ENCODE measurements around the gene PTCH1. TPM values are rescaled to one million over a fixed set of nuclear protein-coding genes. Genes with fewer than 3 reads are reported as not detected.
A peak's percentile ranks its signal among the peaks of the same experiment; 100 is the strongest.

The PTCH1 gene
- total and polyA plus RNA-seq, 2 donors (not counting 1 experiment from before 2014, with no cell fraction given) = 3.5 to 13.8 TPM

DNA sequence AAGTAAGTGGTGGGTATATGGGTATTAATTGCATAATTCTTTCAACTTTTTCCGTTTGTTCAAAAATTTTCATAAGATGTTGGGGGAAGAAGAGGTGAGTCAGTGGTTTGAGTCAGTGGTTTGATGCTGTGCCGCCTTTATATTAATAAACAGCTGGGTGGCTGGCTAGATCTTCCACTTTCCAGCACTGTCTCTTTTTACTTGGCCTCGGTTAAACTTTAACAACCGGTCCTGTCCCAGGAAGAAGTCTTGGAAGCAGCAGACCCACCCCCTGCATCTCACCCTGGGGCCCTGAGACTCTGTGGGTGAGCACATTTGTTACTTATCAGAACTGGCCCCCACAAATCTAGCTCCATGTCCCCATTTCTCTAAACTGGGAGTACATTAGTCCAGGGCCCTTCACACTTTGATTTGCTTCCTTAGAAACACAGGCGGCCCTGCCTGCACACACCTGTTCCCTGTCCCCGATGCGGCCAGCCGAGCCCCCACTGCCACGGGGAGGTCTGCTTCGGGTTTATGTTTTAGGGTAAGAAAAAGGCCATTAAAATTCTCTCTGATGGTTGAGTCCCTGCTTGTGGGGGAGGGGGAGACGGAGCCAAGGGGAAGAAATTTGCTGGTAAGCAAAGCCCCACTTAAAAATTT, 90.7 kb downstream of the PTCH1 start:
- ChIA-PET POLR2A (no interaction called here), CTCF (no interaction called here)
- Mint-ChIP-seq H3K27me3 (peaks cover 56% of the 10 kb centered on the region), H3K9me3 (ENCODE audit: insufficient read depth) (peaks cover 17% of the 10 kb centered on the region), H3K4me1 (peaks cover 11% of the 10 kb centered on the region), H3K27ac (no peak overlapping the region), H3K4me3 (peak overlapping the region; percentile 53)
- H3K9me3 ChIP-seq (ENCODE audit: control extremely low read depth in 1 of 3, control insufficient read depth in 2 of 3, insufficient read depth in 1 of 3, low read length in 2 of 3) = peaks cover 10 to 36% (median 28%) of the 10 kb centered on the region in 3 donors
- TF ChIP-seq, protein P1, sequence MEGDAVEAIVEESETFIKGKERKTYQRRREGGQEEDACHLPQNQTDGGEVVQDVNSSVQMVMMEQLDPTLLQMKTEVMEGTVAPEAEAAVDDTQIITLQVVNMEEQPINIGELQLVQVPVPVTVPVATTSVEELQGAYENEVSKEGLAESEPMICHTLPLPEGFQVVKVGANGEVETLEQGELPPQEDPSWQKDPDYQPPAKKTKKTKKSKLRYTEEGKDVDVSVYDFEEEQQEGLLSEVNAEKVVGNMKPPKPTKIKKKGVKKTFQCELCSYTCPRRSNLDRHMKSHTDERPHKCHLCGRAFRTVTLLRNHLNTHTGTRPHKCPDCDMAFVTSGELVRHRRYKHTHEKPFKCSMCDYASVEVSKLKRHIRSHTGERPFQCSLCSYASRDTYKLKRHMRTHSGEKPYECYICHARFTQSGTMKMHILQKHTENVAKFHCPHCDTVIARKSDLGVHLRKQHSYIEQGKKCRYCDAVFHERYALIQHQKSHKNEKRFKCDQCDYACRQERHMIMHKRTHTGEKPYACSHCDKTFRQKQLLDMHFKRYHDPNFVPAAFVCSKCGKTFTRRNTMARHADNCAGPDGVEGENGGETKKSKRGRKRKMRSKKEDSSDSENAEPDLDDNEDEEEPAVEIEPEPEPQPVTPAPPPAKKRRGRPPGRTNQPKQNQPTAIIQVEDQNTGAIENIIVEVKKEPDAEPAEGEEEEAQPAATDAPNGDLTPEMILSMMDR (IDR thresholded peaks at IDR 0.05) = no peak
- no peak for TF ChIP-seq EZH2 (IDR thresholded peaks at IDR 0.05; ENCODE audit: borderline replicate concordance, insufficient read depth, low read depth, low read length, poor library complexity, severe bottlenecking)
- WGBS (ENCODE audit: insufficient coverage) = 36% methylated on average over 5 of the region's 11 CpGs
- no peak overlapping the region for H3K27ac ChIP-seq (ENCODE audit: low read length in 2 of 2)
- no peaks in the 10 kb centered on the region for H4K20me1 ChIP-seq (ENCODE audit: control insufficient read depth, insufficient read depth, low read length, poor library complexity, severe bottlenecking)
- DNase-seq (no peak), ATAC-seq (ENCODE audit: low read depth) (no peak)
- H3K36me3 ChIP-seq (replicated peaks in 1 of 2; ENCODE audit: control extremely low read depth in 1 of 2, control insufficient read depth in 1 of 2, extremely low read depth in 1 of 2, insufficient read depth in 2 of 2, low read length in 1 of 2) = no peaks in the 10 kb centered on the region
- H3K27me3 ChIP-seq (replicated peaks in 1 of 4; ENCODE audit: control extremely low read depth in 1 of 4, control insufficient read depth in 3 of 4, insufficient read depth in 4 of 4, low read length in 3 of 4) = peaks cover 0 to 41% (median 16%) of the 10 kb centered on the region in 4 experiments
- H3K4me3 ChIP-seq (ENCODE audit: control extremely low read depth in 1 of 5, extremely low read depth in 1 of 5, insufficient read depth in 1 of 5, low read depth in 2 of 5, low read length in 4 of 5) = peak overlapping the region in 3 of 5 experiments; percentile 30 to 36 (median 31)
- no peaks in the 10 kb centered on the region for H3K79me2 ChIP-seq (ENCODE audit: control insufficient read depth, insufficient read depth, low read length)
- H3K4me2 ChIP-seq (replicated peaks; ENCODE audit: low read depth, low read length, poor library complexity, severe bottlenecking) = peak overlapping the region; percentile 72
- H3K9ac ChIP-seq (ENCODE audit: low read length) = peak overlapping the region; percentile 39
- H2AFZ ChIP-seq (ENCODE audit: insufficient read depth, low read depth, low read length, poor library complexity, severe bottlenecking) = peak overlapping the region; percentile 65
- intact Hi-C loops (cut with micrococcal nuclease) = no loop called here
- peaks cover 9% of the 10 kb centered on the region in 2 donors for H3K4me1 ChIP-seq (ENCODE audit: control insufficient read depth in 2 of 2, insufficient read depth in 2 of 2, low read length in 2 of 2)

DNA sequence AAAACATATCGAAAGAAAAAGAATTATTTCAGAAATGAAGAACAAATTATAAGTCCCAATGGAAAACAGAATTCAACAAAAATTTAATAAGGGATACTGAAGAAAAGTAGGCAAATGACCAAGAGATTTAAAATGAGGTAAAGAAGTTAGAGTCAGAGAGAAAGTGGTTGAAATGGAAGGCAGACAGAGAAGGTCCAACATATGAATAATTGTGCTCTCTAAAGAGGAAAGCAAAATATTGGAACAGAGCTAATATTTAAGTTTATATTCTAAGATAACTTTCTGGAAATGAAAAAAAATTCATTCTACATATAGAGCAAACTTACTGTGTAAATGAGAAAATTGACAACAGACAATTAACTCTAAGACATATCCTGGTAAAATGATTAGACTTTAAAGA, 94.1 kb downstream of the PTCH1 start:
- no peak overlapping the region for H2AFZ ChIP-seq (ENCODE audit: insufficient read depth, low read depth, low read length, poor library complexity, severe bottlenecking)
- H3K4me3 ChIP-seq (ENCODE audit: control extremely low read depth in 1 of 5, extremely low read depth in 1 of 5, insufficient read depth in 1 of 5, low read depth in 2 of 5, low read length in 4 of 5) = no peak overlapping the region
- H3K27me3 Mint-ChIP-seq = peaks cover 50% of the 10 kb centered on the region
- ATAC-seq (ENCODE audit: low read depth) (no peak), DNase-seq (no peak)
- H3K27ac ChIP-seq (ENCODE audit: low read length in 2 of 2) = no peak overlapping the region
- H3K4me1 Mint-ChIP-seq = peaks cover 11% of the 10 kb centered on the region
- no peaks in the 10 kb centered on the region for H3K79me2 ChIP-seq (ENCODE audit: control insufficient read depth, insufficient read depth, low read length)
- H3K4me2 ChIP-seq (replicated peaks; ENCODE audit: low read depth, low read length, poor library complexity, severe bottlenecking) = no peak overlapping the region
- no peaks in the 10 kb centered on the region for H3K36me3 ChIP-seq (replicated peaks in 1 of 2; ENCODE audit: control extremely low read depth in 1 of 2, control insufficient read depth in 1 of 2, extremely low read depth in 1 of 2, insufficient read depth in 2 of 2, low read length in 1 of 2)
- intact Hi-C loops (cut with micrococcal nuclease) = no loop called here
- H3K27ac Mint-ChIP-seq = no peak overlapping the region
- peaks cover 9% of the 10 kb centered on the region in 2 donors for H3K4me1 ChIP-seq (ENCODE audit: control insufficient read depth in 2 of 2, insufficient read depth in 2 of 2, low read length in 2 of 2)
- ChIA-PET CTCF (no interaction called here), POLR2A (no interaction called here)
- no peak overlapping the region for H3K4me3 Mint-ChIP-seq
- TF ChIP-seq, protein P1 (IDR thresholded peaks at IDR 0.05) = no peak
- TF ChIP-seq EZH2 (IDR thresholded peaks at IDR 0.05; ENCODE audit: borderline replicate concordance, insufficient read depth, low read depth, low read length, poor library complexity, severe bottlenecking) = no peak
- no peak overlapping the region for H3K9ac ChIP-seq (ENCODE audit: low read length)
- H3K9me3 ChIP-seq (ENCODE audit: control extremely low read depth in 1 of 3, control insufficient read depth in 2 of 3, insufficient read depth in 1 of 3, low read length in 2 of 3) = peaks cover 8 to 22% (median 22%) of the 10 kb centered on the region in 3 donors
- H3K9me3 Mint-ChIP-seq (ENCODE audit: insufficient read depth) = peaks cover 10% of the 10 kb centered on the region
- no peaks in the 10 kb centered on the region for H4K20me1 ChIP-seq (ENCODE audit: control insufficient read depth, insufficient read depth, low read length, poor library complexity, severe bottlenecking)
- no CpG with 5 or more reads among the region's 1 CpG for WGBS (ENCODE audit: insufficient coverage)
- H3K27me3 ChIP-seq (replicated peaks in 1 of 4; ENCODE audit: control extremely low read depth in 1 of 4, control insufficient read depth in 3 of 4, insufficient read depth in 4 of 4, low read length in 3 of 4) = peaks cover 0 to 35% (median 17%) of the 10 kb centered on the region in 4 experiments

Data from B cell (primary cell).